GM19397 (cell line): ENCODE results near the gene GABRB1.

Source experiments
- ATAC-seq: cut with Tn5 transposase; IDR thresholded peaks from one replicate; pipeline ENCODE4 v1.9.1; 2021; ENCODE audit warnings: mild to moderate bottlenecking, moderate library complexity; ENCODE audit not compliant: unreplicated experiment

GABRB1 gene

GRCh38 chr4:47463235-47463956, 432.0 kb downstream of the GABRB1 start, which contains the start of gene COMMD8:
Gene COMMD8 (minus strand): TSS chr4:47463702. CDS start chr4:47463651, 51 bp downstream.
- peak; percentile 92 for ATAC-seq

DNA sequence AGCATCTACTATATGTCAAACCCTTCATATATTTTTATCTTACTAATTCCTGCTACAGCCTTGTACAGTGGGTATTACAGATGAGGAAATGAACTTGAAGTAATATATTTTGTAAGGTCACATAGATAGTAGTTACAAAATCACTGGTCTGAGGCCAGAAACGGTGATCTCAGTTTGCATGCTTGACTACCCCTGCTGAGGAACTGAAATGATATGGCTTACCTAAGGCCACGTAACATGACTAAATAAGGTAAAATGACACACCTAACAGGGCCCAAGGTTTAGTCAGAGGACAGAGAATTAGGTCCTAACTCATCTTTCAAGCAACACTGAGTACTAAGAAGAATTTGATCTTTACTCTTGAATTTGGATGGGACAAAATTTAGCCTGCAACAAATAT, 433.6 kb downstream of the GABRB1 start:
- ATAC-seq: peak; percentile 23

DNA sequence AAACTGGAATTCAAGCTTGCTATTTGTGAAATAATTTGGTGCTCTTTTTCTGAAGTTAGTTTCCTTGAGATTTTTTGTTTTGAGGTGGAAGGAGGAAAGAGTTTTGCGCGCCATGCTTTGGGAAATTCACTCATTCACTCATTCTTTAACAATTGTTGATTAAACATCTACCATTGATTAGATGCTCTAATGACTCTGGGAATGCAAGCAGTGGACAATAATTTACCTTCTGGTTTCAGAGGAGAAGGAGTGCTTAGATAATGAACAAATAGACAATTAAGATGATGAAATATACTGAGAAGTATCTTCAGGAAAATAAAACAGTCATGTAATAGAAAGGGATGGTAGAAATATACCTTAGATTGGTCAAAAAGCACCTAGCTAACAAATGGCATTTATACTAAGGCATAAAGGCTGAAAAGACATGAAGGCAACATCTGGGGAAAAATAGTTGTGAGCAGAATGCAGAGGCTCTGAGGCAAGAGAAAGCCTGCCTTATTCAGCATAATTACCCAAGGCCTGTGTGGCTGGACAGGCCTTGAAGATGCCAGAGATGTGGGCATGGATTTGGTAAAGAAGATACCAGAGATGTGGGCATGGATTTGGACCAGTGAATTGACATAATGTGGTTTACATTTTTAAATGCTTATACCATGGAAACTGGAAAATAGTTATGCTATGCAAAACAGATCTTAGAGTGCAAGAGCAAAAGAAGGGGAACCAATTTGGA, 434.9 kb downstream of the GABRB1 start:
- no peak for ATAC-seq

DNA sequence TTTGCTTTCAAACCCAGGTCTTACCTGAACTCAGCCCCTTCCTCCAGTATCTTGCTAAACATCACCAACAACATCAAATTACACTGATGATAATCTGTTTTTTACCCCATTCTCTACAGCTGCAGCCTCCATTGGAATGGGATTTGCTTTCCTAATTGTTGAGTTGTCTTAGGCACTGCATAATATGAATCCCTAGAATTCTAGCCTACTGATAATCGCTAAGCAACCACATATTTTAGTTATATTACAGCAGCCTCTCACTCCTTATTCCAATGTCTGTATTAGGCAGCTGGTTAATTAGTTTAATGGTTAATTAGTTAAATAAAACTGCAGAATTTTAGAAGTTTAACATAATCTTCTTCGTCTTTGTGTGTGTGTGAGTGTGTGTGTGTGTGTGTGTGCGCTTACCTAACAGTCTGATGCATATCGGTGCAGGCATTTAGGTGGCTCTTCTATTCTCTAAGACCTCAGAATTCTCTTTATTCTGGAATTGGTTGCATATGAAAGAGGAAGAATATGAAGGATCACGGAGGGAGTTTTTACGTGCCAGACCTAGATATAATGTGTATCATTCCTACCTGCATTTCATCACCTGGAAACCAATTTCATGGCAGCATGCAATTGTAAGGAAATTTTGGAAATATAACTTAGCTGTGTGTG, 437.5 kb downstream of the GABRB1 start:
- ATAC-seq: no peak

GRCh38 chr4:47469951-47470350, 438.6 kb downstream of the GABRB1 start:
- ATAC-seq: no peak

GRCh38 chr4:47471064-47471463, 439.7 kb downstream of the GABRB1 start:
- ATAC-seq: no peak

DNA sequence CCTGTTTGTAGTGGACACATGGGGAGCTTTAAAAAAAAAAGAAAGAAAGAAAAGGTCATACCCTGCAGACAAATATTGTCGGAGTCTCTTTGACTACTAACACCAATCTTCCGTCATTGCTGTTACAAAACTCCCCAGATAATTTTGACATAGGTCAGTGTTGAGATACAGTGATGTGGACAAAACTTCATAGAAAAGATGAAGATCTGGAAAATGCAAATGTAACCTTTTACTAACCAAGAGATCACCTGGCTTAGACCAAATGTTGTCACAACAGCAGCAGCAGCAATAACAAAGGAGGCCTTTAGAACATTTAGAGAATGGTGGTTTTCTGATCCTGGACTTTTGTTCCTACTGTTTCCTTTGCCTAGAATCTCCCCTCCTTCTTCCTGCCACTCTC, 440.2 kb downstream of the GABRB1 start:
- ATAC-seq: no peak

DNA sequence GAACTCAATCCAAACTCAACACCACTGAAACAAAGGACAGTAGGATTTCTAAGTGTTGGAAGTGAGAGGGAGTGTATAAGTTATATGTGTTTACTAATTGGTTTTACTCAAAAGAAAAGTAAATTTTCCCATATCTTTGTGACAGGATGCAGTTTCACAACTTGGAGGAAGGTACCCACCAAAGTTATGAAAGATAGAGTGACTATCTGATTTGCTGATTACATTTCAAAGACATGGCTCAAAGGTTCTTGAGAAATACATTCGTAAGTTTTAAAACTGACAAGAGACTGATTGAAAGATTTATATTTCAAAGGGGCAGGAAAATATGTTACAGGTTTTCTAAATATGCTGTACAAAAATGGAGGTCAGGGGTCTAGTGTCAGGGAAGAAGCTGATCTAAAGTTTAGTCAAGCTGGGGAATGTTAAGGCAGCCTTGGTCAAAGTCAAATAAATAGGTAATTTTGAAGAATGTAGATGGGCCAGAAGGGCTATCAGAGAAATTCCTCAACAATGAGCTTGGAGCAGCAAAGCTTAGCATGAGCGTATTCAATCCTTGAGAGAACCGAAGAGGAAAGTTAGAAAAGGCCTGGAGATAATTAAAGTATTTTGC, 441.9 kb downstream of the GABRB1 start:
- ATAC-seq: no peak

DNA sequence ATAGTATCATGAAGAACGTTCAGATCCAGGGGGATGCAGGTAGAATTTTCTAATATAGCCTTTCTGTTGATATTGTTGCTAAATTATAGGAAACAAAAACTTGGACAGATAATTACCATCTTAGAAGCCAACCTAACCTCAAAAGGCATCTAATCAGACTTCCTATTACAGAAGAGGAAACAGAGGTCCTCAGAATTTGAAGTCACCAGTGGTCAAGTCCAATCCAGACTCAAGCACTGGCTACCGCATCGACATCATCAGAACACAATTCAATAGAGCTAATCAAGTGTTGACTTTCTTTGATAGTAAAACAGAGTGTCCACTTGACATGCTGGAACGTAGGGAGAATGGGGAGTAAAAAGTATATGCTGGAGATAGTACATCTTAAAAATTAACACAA, 443.4 kb downstream of the GABRB1 start:
- no peak for ATAC-seq

GRCh38 chr4:47475411-47475810, 444.0 kb downstream of the GABRB1 start:
- no peak for ATAC-seq
